PC-9 (cell line): Measurements from ENCODE around the gene UIMC1. TPM values are rescaled to one million over a fixed set of nuclear protein-coding genes. Genes with fewer than 3 reads are reported as not detected.
"Not testable (repeated sequence)": the region's sequence is repeated elsewhere in the genome, so short reads cannot be mapped to it uniquely, and the experiment has no call there.

Experiments used
- BruUV-seq: library from RNA; stranded (reverse); fragments of 400-500 nt; replicated peaks from 2 replicates; lab custom pipeline; 2021; lab: Mats Ljungman, UMichigan
- CTCF ChIA-PET: fragments of 300-600 bp; sonication (Branson Sonifier 250); formaldehyde crosslinking; loops from one replicate; lab custom pipeline; 2022; ENCODE audit warnings: antibody characterized with exemption; lab: Charles Lee
- POLR2A ChIA-PET: fragments of 300-600 bp; sonication (Branson Sonifier 250); formaldehyde crosslinking; loops from one replicate; lab custom pipeline; 2022; ENCODE audit warnings: antibody characterized with exemption; ENCODE audit not compliant: unreplicated experiment; lab: Charles Lee
- DNase-seq, 2 experiments: peaks; one replicate each; pipeline versions ENCODE4 v3.0.0 to v3.0.0-alpha.2; 2015 to 2022; ENCODE audit warnings: mixed read lengths in 1 of 2
- H2AFZ ChIP-seq: fragments of 200-600 bp; sonication (generic); 2 replicates; pipeline ENCODE4 v1.8.1; 2017; ENCODE audit warnings: antibody characterized with exemption
- H3F3A ChIP-seq: fragments of 200-600 bp; sonication (generic); 2 replicates; pipeline ENCODE4 v1.8.1; 2017; ENCODE audit warnings: antibody characterized with exemption, mild to moderate bottlenecking, low read depth; ENCODE audit not compliant: insufficient read depth
- H3K27ac ChIP-seq: fragments of 200-600 bp; sonication (generic); 2 replicates; pipeline ENCODE4 v1.6.1; 2016; ENCODE audit warnings: mixed run types
- H3K27me3 ChIP-seq: fragments of 200-600 bp; sonication (generic); 2 replicates; pipeline ENCODE4 v1.6.1; 2016; ENCODE audit warnings: low read depth, mixed run types; ENCODE audit not compliant: insufficient read depth
- H3K36me3 ChIP-seq: fragments of 200-600 bp; sonication (generic); 2 replicates; pipeline ENCODE4 v1.6.1; 2016; ENCODE audit warnings: low read depth, mixed run types
- H3K4me1 ChIP-seq: fragments of 200-600 bp; sonication (generic); replicated peaks from 2 replicates; pipeline ENCODE4 v1.6.1; 2016; ENCODE audit warnings: mixed run types; ENCODE audit not compliant: insufficient read depth
- H3K4me2 ChIP-seq: fragments of 200-600 bp; sonication (generic); 2 replicates; pipeline ENCODE4 v1.6.1; 2017; ENCODE audit warnings: mixed run types
- H3K4me3 ChIP-seq: fragments of 200-600 bp; sonication (generic); 2 replicates; pipeline ENCODE4 v1.6.1; 2016; ENCODE audit warnings: mixed run types
- H3K79me2 ChIP-seq: fragments of 200-600 bp; sonication (generic); 2 replicates; pipeline ENCODE4 v1.6.1; 2017; ENCODE audit warnings: low read depth, mixed run types
- H3K9me2 ChIP-seq: fragments of 200-600 bp; sonication (generic); 2 replicates; pipeline ENCODE4 v1.8.1; 2017; ENCODE audit warnings: mild to moderate bottlenecking; ENCODE audit not compliant: insufficient read depth
- H3K9me3 ChIP-seq: fragments of 200-600 bp; sonication (generic); 2 replicates; pipeline ENCODE4 v1.8.1; 2016; ENCODE audit warnings: low read depth; ENCODE audit not compliant: insufficient read depth
- H4K20me1 ChIP-seq: fragments of 200-600 bp; sonication (generic); 2 replicates; pipeline ENCODE4 v1.8.1; 2017; ENCODE audit not compliant: insufficient read depth
- EZH2 ChIP-seq: fragments of 200-600 bp; sonication (generic); IDR thresholded peaks from 2 replicates; pipeline ENCODE4 v1.8.0; 2017; ENCODE audit warnings: antibody characterized with exemption, low read depth
- intact Hi-C: fragments of 100-400 bp; cut with micrococcal nuclease; formaldehyde crosslinking; loops from one replicate; pipeline ENCODE4 v1.10.0; 2022; ENCODE audit not compliant: unreplicated experiment
- total RNA-seq: library from RNA; stranded (reverse); gene quantifications from 2 replicates; pipeline ENCODE4 v1.2.3, GENCODE V29; 2021
- TF ChIP-seq, protein P1 (sequence below): fragments of 200-600 bp; sonication (generic); conservative IDR thresholded peaks from 2 replicates; pipeline ENCODE4 v1.6.1; 2017; ENCODE audit warnings: mixed run types, antibody characterized with exemption, mild to moderate bottlenecking, moderate library complexity

The UIMC1 gene
- total RNA-seq, 1 experiment from 2014 or later, result 48.3 TPM

DNA sequence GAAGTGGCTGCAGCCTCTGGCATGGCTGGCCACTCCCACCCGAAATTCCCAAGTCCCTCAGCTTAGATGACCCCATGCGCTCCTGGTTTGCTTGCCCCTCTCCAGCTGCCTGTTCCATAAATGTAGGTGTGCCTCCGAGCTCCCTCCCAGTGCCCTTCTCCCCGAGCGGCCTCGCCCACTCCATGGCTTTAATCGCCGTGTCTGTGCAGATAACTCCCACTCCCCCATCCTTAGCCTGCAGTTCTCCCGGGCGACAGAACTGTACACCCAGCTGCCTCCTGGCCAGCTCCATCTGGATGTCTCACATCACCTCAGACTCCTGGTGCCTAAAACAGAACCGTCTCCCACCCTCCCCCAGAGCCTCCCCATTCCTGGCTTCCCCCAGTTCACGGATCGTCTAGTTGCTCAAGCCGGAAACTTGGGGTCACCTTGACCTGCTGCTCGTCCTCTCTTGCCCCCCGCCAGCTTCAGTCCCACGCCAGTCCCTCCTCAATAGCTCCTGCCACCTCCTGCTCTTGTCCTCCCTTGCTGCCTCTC, 131.5 kb downstream of the UIMC1 start:
- no peak overlapping the region for H2AFZ ChIP-seq
- no peaks in the 10 kb centered on the region for H3K27me3 ChIP-seq
- no TSS peak for BruUV-seq
- no peak overlapping the region for H3K4me2 ChIP-seq
- no peaks in the 10 kb centered on the region for H3K4me1 ChIP-seq
- H3K9me3 ChIP-seq, result no peaks in the 10 kb centered on the region
- POLR2A ChIA-PET, result interaction anchor here (0.6 to 0.7 kb wide), 3 partner anchors 96 to 446 kb away, joined by 4 to 19 read pairs (median 9); no protein-coding TSS in a partner anchor
- no peak overlapping the region for H3K4me3 ChIP-seq
- no peaks in the 10 kb centered on the region for H3K79me2 ChIP-seq
- intact Hi-C loops, result no loop called here
- no peak for DNase-seq
- H3F3A ChIP-seq, result no peaks in the 10 kb centered on the region
- CTCF ChIA-PET, result interaction anchor here (0.6 kb wide), 1 partner anchor 39 kb away, joined by 3 read pairs; no protein-coding TSS in a partner anchor
- no peaks in the 10 kb centered on the region for H3K36me3 ChIP-seq
- no peaks in the 10 kb centered on the region for H4K20me1 ChIP-seq
- no peaks in the 10 kb centered on the region for H3K9me2 ChIP-seq
- no peak overlapping the region for H3K27ac ChIP-seq
- TF ChIP-seq, protein P1, sequence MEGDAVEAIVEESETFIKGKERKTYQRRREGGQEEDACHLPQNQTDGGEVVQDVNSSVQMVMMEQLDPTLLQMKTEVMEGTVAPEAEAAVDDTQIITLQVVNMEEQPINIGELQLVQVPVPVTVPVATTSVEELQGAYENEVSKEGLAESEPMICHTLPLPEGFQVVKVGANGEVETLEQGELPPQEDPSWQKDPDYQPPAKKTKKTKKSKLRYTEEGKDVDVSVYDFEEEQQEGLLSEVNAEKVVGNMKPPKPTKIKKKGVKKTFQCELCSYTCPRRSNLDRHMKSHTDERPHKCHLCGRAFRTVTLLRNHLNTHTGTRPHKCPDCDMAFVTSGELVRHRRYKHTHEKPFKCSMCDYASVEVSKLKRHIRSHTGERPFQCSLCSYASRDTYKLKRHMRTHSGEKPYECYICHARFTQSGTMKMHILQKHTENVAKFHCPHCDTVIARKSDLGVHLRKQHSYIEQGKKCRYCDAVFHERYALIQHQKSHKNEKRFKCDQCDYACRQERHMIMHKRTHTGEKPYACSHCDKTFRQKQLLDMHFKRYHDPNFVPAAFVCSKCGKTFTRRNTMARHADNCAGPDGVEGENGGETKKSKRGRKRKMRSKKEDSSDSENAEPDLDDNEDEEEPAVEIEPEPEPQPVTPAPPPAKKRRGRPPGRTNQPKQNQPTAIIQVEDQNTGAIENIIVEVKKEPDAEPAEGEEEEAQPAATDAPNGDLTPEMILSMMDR, result no peak
- TF ChIP-seq EZH2, result no peak

DNA sequence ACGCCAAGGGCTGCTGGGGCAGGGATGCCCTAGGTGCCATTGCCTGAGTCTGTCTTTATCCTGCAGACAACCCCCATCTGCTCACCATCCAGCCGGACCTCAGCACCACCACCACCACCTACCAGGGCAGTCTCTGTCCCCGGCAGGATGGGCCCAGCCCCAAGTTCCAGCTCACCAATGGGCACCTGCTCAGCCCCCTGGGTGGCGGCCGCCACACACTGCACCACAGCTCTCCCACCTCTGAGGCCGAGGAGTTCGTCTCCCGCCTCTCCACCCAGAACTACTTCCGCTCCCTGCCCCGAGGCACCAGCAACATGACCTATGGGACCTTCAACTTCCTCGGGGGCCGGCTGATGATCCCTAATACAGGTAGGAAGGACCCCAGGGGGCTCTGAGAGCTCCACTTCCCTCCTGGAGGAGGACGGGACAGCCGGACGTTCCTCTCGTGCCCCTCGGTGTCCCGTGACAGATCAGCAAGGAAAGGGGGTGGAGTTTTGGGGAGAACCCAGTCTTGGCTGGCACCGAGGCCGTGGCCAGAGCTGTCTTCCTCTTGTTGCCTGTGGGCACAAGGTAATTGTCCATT, 132.3 kb downstream of the UIMC1 start:
- Histone ChIP-seq H3K4me3 (no peak overlapping the region), H4K20me1 (no peaks in the 10 kb centered on the region), H3K27ac (no peak overlapping the region), H3K36me3 (no peaks in the 10 kb centered on the region), H3K27me3 (no peaks in the 10 kb centered on the region), H3F3A (no peaks in the 10 kb centered on the region), H3K79me2 (no peaks in the 10 kb centered on the region), H3K4me2 (no peak overlapping the region), H3K4me1 (no peaks in the 10 kb centered on the region), H3K9me2 (no peaks in the 10 kb centered on the region), H2AFZ (no peak overlapping the region), H3K9me3 (no peaks in the 10 kb centered on the region)
- no peak for DNase-seq
- POLR2A ChIA-PET, result interaction anchor here (0.6 kb wide), 1 partner anchor 446 kb away, joined by 19 read pairs; no protein-coding TSS in a partner anchor
- no TSS peak for BruUV-seq
- TF ChIP-seq, protein P1, result no peak
- no peak for TF ChIP-seq EZH2
- intact Hi-C loops, result no loop called here
- CTCF ChIA-PET, result no interaction called here

DNA sequence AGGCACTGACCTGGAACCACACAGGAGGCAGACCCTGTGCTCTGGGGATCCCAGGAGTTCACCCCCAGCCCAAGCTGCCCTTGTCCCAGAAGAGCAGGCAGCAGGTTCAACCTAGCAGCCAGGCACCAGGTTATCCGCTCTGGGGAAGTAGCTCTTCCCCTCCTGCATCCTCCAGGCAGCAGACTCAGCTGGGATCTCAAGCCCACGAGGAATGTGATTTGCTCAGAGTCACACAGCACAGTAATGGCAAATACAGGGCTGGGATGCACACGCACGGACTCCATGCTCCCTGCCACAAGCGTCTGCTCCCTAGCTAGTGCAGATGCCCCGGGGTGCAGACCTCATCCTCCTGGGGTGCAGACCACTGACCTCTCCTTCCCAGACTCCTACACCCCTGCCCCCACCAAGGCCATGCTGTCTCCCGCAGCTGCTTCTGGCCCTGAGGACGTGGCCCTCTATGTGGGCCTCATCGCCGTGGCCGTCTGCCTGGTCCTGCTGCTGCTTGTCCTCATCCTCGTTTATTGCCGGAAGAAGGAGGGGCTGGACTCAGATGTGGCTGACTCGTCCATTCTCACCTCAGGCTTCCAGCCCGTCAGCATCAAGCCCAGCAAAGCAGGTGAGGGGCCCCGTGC, 132.9 kb downstream of the UIMC1 start:
- Histone ChIP-seq H3K4me3 (no peak overlapping the region), H3K4me2 (no peak overlapping the region), H3K4me1 (no peaks in the 10 kb centered on the region), H3K9me3 (no peaks in the 10 kb centered on the region), H3K79me2 (no peaks in the 10 kb centered on the region), H3F3A (no peaks in the 10 kb centered on the region), H4K20me1 (no peaks in the 10 kb centered on the region), H3K27me3 (no peaks in the 10 kb centered on the region), H3K9me2 (no peaks in the 10 kb centered on the region), H3K36me3 (no peaks in the 10 kb centered on the region), H2AFZ (no peak overlapping the region), H3K27ac (no peak overlapping the region)
- ChIA-PET POLR2A (no interaction called here), CTCF (no interaction called here)
- intact Hi-C loops, result no loop called here
- BruUV-seq, result no TSS peak
- TF ChIP-seq EZH2, result no peak
- TF ChIP-seq, protein P1, result no peak
- DNase-seq, result no peak

GRCh38 chr5:176873011-176873410, 133.6 kb downstream of the UIMC1 start:
- H3K27me3 ChIP-seq, POLR2A ChIA-PET, H3K79me2 ChIP-seq, intact Hi-C loops, H3K27ac ChIP-seq, H4K20me1 ChIP-seq, H3K4me3 ChIP-seq, H3K9me2 ChIP-seq, H3K4me1 ChIP-seq, H3K36me3 ChIP-seq, H2AFZ ChIP-seq, DNase-seq, CTCF ChIA-PET, H3F3A ChIP-seq, H3K9me3 ChIP-seq, BruUV-seq, H3K4me2 ChIP-seq: not testable (repeated sequence)

DNA sequence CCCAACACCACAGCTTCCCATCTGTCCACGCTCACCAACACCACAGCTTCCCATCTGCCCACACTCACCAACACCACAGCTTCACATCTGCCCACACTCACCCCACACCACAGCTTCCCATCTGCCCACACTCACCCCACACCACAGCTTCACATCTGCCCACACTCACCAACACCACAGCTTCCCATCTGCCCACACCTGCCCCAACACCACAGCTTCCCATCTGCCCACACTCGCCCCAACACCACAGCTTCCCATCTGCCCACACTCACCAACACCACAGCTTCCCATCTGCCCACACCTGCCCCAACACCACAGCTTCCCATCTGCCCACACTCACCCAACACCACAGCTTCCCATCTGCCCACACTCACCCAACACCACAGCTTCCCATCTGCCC, 134.0 kb downstream of the UIMC1 start:
- BruUV-seq, H3K27ac ChIP-seq, H3K79me2 ChIP-seq, H3K27me3 ChIP-seq, DNase-seq, H3K9me2 ChIP-seq, H3K4me1 ChIP-seq, H3K4me3 ChIP-seq, POLR2A ChIA-PET, H2AFZ ChIP-seq, intact Hi-C loops, H3K36me3 ChIP-seq, H4K20me1 ChIP-seq, H3F3A ChIP-seq, CTCF ChIA-PET, H3K9me3 ChIP-seq, H3K4me2 ChIP-seq: not testable (repeated sequence)
